SK-N-SH treated with all-trans-retinoic acid at 6 μM for 48 hours (cell line): ENCODE measurements around the gene TJP3.

Experiments
- ARNTL ChIP-seq: fragments of 450-650 bp; formaldehyde crosslinking; IDR thresholded peaks from 2 replicates; pipeline ENCODE4 v1.5.0; 2020; ENCODE audit warnings: low read depth, mild to moderate bottlenecking, moderate library complexity, borderline replicate concordance
- PPARA ChIP-seq: fragments of 250-450 bp; sonication (Bioruptor Pico); IDR thresholded peaks from 2 replicates; pipeline ENCODE4 v1.5.0; 2020; ENCODE audit warnings: mild to moderate bottlenecking, borderline replicate concordance
- SNAI2 ChIP-seq: fragments of 250-450 bp; sonication (Bioruptor Pico); IDR thresholded peaks from 2 replicates; pipeline ENCODE4 v1.5.0; 2020; ENCODE audit warnings: mild to moderate bottlenecking, moderate library complexity
- ZFP30 ChIP-seq: fragments of 450-650 bp; formaldehyde crosslinking; IDR thresholded peaks from 2 replicates; pipeline ENCODE4 v1.5.0; 2022; ENCODE audit warnings: mild to moderate bottlenecking, moderate library complexity
- ZNF8 ChIP-seq: fragments of 450-650 bp; formaldehyde crosslinking; IDR thresholded peaks from 2 replicates; pipeline ENCODE4 v1.5.0; 2020; ENCODE audit warnings: mild to moderate bottlenecking, moderate library complexity

DNA sequence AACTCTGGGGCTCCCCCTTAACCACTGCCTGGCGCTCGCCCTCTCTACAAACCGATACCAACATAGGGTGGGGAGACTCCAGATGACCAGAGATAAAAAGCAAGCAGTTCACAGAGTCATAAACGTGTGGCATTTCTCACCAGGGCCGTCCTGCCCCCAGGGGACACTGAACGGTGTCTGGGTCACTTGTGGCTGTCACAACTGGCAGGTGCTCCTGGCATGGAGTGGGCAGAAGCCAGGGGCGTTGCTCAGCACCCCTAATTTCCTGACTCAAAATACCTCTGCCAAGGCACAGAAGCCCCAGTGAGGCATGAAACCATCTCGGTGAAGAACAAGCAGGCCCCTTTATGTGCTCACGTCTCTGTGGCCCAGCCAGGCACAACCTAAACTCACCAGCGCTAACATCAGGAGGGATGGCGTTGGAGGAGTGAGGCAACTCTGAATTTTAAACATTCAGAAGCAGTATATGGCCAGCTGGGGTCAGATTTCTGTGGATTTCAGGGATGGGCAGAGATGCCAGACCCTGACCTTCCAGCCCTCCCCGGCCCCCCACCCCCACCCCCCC is 9.7 kb upstream of the TJP3 start:
- TF ChIP-seq ZFP30 (CRISPR knock-in tag) (no peak), ARNTL (CRISPR knock-in tag) (no peak), ZNF8 (CRISPR knock-in tag) (no peak), PPARA (CRISPR knock-in tag) (no peak), SNAI2 (CRISPR knock-in tag) (no peak)
